ENCODE data around the gene MACROH2A2. TPM values are rescaled to one million over a fixed set of nuclear protein-coding genes. Genes with fewer than 3 reads are reported as not detected.

Gene MACROH2A2
- total RNA-seq, 1 donor from 2014 or later, result 15.5 TPM

GRCh38 chr10:70130878-70131559 is 78.4 kb downstream of the MACROH2A2 start:
- H3K27ac ChIP-seq, result no peak overlapping the region
- peak overlapping the region in 1 of 2 donors; percentile 49 for H3K4me3 ChIP-seq
- no peaks in the 10 kb centered on the region for H3K9me3 ChIP-seq
- H3K36me3 ChIP-seq, result no peaks in the 10 kb centered on the region
- peaks cover 25% of the 10 kb centered on the region for H3K4me1 ChIP-seq
- H3K27me3 ChIP-seq, result no peaks in the 10 kb centered on the region
- intact Hi-C loops (cut with DNase I), result no loop called here
- no peak for DNase-seq (ENCODE audit: extremely low spot score in 2 of 2)
- TF ChIP-seq POLR2A (IDR thresholded peaks at IDR 0.05) (no peak), CTCF (IDR thresholded peaks at IDR 0.05) (no peak), POLR2AphosphoS5 (IDR thresholded peaks at IDR 0.05; ENCODE audit: insufficient read depth in 1 of 2, low read depth in 1 of 2) (no peak)

GRCh38 chr10:70131560-70131937 is 78.9 kb downstream of the MACROH2A2 start:
- Histone ChIP-seq H3K36me3 (no peaks in the 10 kb centered on the region), H3K4me3 (peak overlapping the region; percentile 49 to 54), H3K4me1 (peaks cover 25% of the 10 kb centered on the region), H3K27me3 (no peaks in the 10 kb centered on the region), H3K9me3 (no peaks in the 10 kb centered on the region), H3K27ac (no peak overlapping the region)
- TF ChIP-seq CTCF (IDR thresholded peaks at IDR 0.05) (no peak), POLR2AphosphoS5 (IDR thresholded peaks at IDR 0.05; ENCODE audit: insufficient read depth in 1 of 2, low read depth in 1 of 2) (no peak), POLR2A (IDR thresholded peaks at IDR 0.05) (no peak)
- DNase-seq (ENCODE audit: extremely low spot score in 2 of 2), result no peak
- intact Hi-C loops (cut with DNase I), result no loop called here

- no peak for DNase-seq (ENCODE audit: extremely low spot score in 2 of 2)
- Histone ChIP-seq H3K27ac (peak within 1 kb of the TSS; percentile 60), H3K36me3 (no peaks in the 10 kb centered on the region), H3K4me3 (peak within 1 kb of the TSS; percentile 49 to 54), H3K27me3 (no peaks in the 10 kb centered on the region), H3K4me1 (peaks cover 25% of the 10 kb centered on the region), H3K9me3 (no peaks in the 10 kb centered on the region)
- intact Hi-C loops (cut with DNase I), result no loop called here
- TF ChIP-seq POLR2AphosphoS5 (IDR thresholded peaks at IDR 0.05; ENCODE audit: insufficient read depth in 1 of 2, low read depth in 1 of 2) (peak in 1 of 2 donors; percentile 66), POLR2A (IDR thresholded peaks at IDR 0.05) (no peak)
These were observed 79.7 kb downstream of the MACROH2A2 start, which contains the start of gene AIFM2 for GRCh38 chr10:70132098-70133029. AIFM2 (minus strand) TSS chr10:70132825; CDS start chr10:70124084, 8,741 bp downstream.

- no peak for DNase-seq (ENCODE audit: extremely low spot score in 2 of 2)
- H3K27ac ChIP-seq, result no peak overlapping the region
- TF ChIP-seq POLR2AphosphoS5 (IDR thresholded peaks at IDR 0.05; ENCODE audit: insufficient read depth in 1 of 2, low read depth in 1 of 2) (no peak), CTCF (IDR thresholded peaks at IDR 0.05) (no peak), POLR2A (IDR thresholded peaks at IDR 0.05) (no peak)
- H3K36me3 ChIP-seq, result peaks cover 0 to 10% of the 10 kb centered on the region in 2 donors
- peaks cover 36% of the 10 kb centered on the region for H3K4me1 ChIP-seq
- H3K9me3 ChIP-seq, result no peaks in the 10 kb centered on the region
- no peaks in the 10 kb centered on the region for H3K27me3 ChIP-seq
- intact Hi-C loops (cut with DNase I), result no loop called here
- H3K4me3 ChIP-seq, result no peak overlapping the region
These were observed 82.4 kb downstream of the MACROH2A2 start for GRCh38 chr10:70135046-70135445.

- no peak for TF ChIP-seq CTCF (IDR thresholded peaks at IDR 0.05)
- TF ChIP-seq POLR2A (IDR thresholded peaks at IDR 0.05), result no peak
- TF ChIP-seq POLR2AphosphoS5 (IDR thresholded peaks at IDR 0.05; ENCODE audit: insufficient read depth in 1 of 2, low read depth in 1 of 2), result no peak
- intact Hi-C loops (cut with DNase I), result no loop called here
- no peaks in the 10 kb centered on the region for H3K27me3 ChIP-seq
These were observed 83.0 kb downstream of the MACROH2A2 start for GRCh38 chr10:70135684-70136083.

More at GRCh38 chr10:70135684-70136083, 83.0 kb downstream of the MACROH2A2 start:
- H3K36me3 ChIP-seq, result peaks cover 0 to 10% of the 10 kb centered on the region in 2 donors
- H3K4me1 ChIP-seq, result peaks cover 36% of the 10 kb centered on the region
- H3K27ac ChIP-seq, result no peak overlapping the region
- H3K4me3 ChIP-seq, result no peak overlapping the region
- H3K9me3 ChIP-seq, result no peaks in the 10 kb centered on the region
- peak in 1 of 2 donors; percentile 3 for DNase-seq (ENCODE audit: extremely low spot score in 2 of 2)
